ENCODE results near the gene RREB1. TPM values are rescaled to one million over a fixed set of nuclear protein-coding genes. Genes with fewer than 3 reads are reported as not detected.

RREB1 gene
- total and polyA plus RNA-seq, 2 donors, result 9.2 to 13.3 TPM

GRCh38 chr6:7235712-7236305 lies 128.0 kb downstream of the RREB1 start:
- DNase-seq (ENCODE audit: low read depth in 6 of 9, low spot score in 9 of 9), result no peak
- peak overlapping the region in 1 of 2 donors; percentile 20 for H3K27ac ChIP-seq (ENCODE audit: low read depth in 1 of 2, low read length in 1 of 2)
- peaks cover 4 to 17% of the 10 kb centered on the region in 2 donors for H3K4me1 ChIP-seq (ENCODE audit: control insufficient read depth in 2 of 2, insufficient read depth in 2 of 2, low read length in 2 of 2)
- H3K4me3 ChIP-seq (ENCODE audit: low read length in 2 of 2), result no peak overlapping the region
- 89% methylated on average over 9 of the region's 9 CpGs for WGBS
- no peaks in the 10 kb centered on the region for H3K9me3 ChIP-seq (ENCODE audit: control insufficient read depth in 2 of 2, insufficient read depth in 1 of 2, low read length in 1 of 2)
- H3K27me3 ChIP-seq (ENCODE audit: control insufficient read depth in 2 of 2, insufficient read depth in 1 of 2, low read length in 1 of 2), result no peaks in the 10 kb centered on the region
- H3K36me3 ChIP-seq (ENCODE audit: control insufficient read depth in 2 of 2, insufficient read depth in 2 of 2, low read length in 1 of 2), result peaks cover 29 to 53% of the 10 kb centered on the region in 2 donors

DNA sequence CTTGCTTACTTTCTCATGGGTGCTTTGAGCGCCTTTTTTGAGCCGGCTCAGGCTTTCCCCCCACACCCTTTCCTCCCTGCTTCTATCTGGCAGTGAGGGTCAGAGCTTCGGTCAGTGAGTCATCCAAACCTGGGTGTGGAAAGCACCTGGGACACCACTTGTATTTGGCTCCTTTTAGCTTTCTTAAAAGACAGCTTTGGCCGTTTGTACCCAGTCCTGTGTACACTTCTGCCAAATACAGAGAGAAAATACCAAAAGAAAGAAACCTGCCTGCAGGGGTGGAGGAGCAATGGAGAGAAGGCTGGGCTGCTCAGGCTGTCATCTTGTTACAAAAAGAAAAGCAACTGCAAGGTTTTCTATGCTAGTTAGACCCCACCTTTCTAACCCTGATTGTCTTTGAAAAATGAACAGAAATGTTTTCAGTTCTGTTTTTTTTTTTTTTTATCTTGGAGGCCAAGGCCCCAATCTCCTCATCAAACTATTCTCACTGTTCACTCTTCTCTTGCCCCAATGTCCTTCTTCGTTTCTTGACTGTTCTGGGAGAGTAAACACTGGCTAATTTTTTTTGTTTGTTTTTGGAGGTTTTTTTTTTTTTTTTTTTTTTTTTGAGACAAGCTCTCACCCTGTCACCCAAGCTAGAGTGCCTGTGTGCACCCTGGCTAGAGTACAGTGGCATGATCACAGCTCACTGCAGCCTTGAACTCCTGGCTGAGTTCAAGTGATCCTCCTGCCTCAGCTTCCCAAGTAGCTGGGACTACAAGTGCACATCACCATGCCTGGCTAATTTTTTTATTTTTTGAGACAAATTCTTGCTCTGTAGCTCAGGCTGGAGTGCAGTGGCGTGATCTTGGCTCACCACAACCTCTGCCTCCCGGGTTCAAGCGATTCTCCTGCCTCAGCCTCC lies 128.8 kb downstream of the RREB1 start:
- Histone ChIP-seq H3K27me3 (ENCODE audit: control insufficient read depth in 2 of 2, insufficient read depth in 1 of 2, low read length in 1 of 2) (no peaks in the 10 kb centered on the region), H3K36me3 (ENCODE audit: control insufficient read depth in 2 of 2, insufficient read depth in 2 of 2, low read length in 1 of 2) (peaks cover 25 to 51% of the 10 kb centered on the region in 2 donors), H3K4me3 (ENCODE audit: low read length in 2 of 2) (no peak overlapping the region), H3K4me1 (ENCODE audit: control insufficient read depth in 2 of 2, insufficient read depth in 2 of 2, low read length in 2 of 2) (peaks cover 4 to 17% of the 10 kb centered on the region in 2 donors), H3K9me3 (ENCODE audit: control insufficient read depth in 2 of 2, insufficient read depth in 1 of 2, low read length in 1 of 2) (no peaks in the 10 kb centered on the region), H3K27ac (ENCODE audit: low read depth in 1 of 2, low read length in 1 of 2) (peak overlapping the region in 1 of 2 donors; percentile 20)
- no peak for DNase-seq (ENCODE audit: low read depth in 6 of 9, low spot score in 9 of 9)
- 95% methylated on average over 8 of the region's 8 CpGs for WGBS

GRCh38 chr6:7237653-7238188 lies 130.0 kb downstream of the RREB1 start:
- Histone ChIP-seq H3K9me3 (ENCODE audit: control insufficient read depth in 2 of 2, insufficient read depth in 1 of 2, low read length in 1 of 2) (no peaks in the 10 kb centered on the region), H3K36me3 (ENCODE audit: control insufficient read depth in 2 of 2, insufficient read depth in 2 of 2, low read length in 1 of 2) (peaks cover 22 to 40% of the 10 kb centered on the region in 2 donors), H3K4me3 (ENCODE audit: low read length in 2 of 2) (no peak overlapping the region), H3K27me3 (ENCODE audit: control insufficient read depth in 2 of 2, insufficient read depth in 1 of 2, low read length in 1 of 2) (no peaks in the 10 kb centered on the region), H3K27ac (ENCODE audit: low read depth in 1 of 2, low read length in 1 of 2) (no peak overlapping the region), H3K4me1 (ENCODE audit: control insufficient read depth in 2 of 2, insufficient read depth in 2 of 2, low read length in 2 of 2) (peaks cover 4 to 20% of the 10 kb centered on the region in 2 donors)
- WGBS, result 95% methylated on average over 8 of the region's 8 CpGs
- DNase-seq (ENCODE audit: low read depth in 6 of 9, low spot score in 9 of 9), result no peak

DNA sequence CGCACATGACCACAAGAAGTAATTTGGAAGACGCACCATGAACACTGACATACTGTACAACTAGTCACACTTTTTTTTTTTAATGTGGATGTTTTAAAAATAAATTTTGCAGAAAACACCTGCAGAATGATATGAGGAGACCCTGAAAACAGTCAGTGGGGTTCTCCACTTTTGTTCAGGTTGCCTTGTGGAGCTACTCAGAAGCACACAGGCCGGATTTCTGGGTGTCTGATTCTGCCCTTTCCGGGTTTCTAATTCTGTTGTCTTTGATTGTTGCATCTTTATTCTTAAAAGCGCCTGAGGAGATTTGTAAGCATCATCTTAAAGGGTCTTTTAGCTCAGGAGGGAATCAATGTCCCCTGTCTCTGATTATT lies 130.8 kb downstream of the RREB1 start:
- H3K36me3 ChIP-seq (ENCODE audit: control insufficient read depth in 2 of 2, insufficient read depth in 2 of 2, low read length in 1 of 2), result peaks cover 21 to 39% of the 10 kb centered on the region in 2 donors
- peaks cover 4 to 28% of the 10 kb centered on the region in 2 donors for H3K4me1 ChIP-seq (ENCODE audit: control insufficient read depth in 2 of 2, insufficient read depth in 2 of 2, low read length in 2 of 2)
- 98% methylated on average over 5 of the region's 5 CpGs for WGBS
- no peak for DNase-seq (ENCODE audit: low read depth in 6 of 9, low spot score in 9 of 9)
- H3K9me3 ChIP-seq (ENCODE audit: control insufficient read depth in 2 of 2, insufficient read depth in 1 of 2, low read length in 1 of 2), result no peaks in the 10 kb centered on the region
- no peak overlapping the region for H3K4me3 ChIP-seq (ENCODE audit: low read length in 2 of 2)
- no peaks in the 10 kb centered on the region for H3K27me3 ChIP-seq (ENCODE audit: control insufficient read depth in 2 of 2, insufficient read depth in 1 of 2, low read length in 1 of 2)
- H3K27ac ChIP-seq (ENCODE audit: low read depth in 1 of 2, low read length in 1 of 2), result no peak overlapping the region

DNA sequence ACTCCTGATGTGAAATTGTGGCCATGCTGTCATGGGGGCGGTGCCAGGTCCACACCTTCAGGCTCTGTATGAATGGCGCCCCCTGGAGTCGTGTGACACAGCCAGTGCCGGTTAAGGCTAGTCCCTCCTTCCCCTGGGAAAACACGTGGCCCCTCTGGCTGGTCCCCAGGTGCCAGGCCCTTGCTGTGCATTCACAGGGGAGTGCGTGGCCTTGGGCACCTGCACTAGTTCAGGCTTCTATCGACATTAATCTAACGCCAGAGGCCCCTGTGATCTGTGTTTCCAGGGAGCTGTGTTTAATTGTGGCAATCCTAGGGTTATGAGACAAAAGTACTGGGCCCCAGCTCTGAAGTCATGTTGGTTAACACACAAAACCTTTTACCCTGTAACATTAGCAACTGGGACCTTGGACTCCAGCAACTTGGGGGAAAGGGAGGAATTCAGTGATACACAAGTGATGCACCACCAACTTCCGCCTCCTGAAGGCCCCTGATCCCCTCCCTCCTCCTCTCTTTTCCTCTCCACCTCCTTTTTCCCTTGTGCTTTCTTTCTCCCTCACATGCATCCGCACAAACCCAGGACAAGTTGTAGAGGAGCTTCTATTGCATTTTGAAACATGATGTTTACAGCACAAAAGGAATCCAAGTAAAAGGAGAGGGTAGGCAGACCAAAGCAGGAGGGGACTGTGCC lies 131.3 kb downstream of the RREB1 start:
- H3K36me3 ChIP-seq (ENCODE audit: control insufficient read depth in 2 of 2, insufficient read depth in 2 of 2, low read length in 1 of 2), result peaks cover 16 to 34% of the 10 kb centered on the region in 2 donors
- peak; percentile 44 to 88 (median 69) for DNase-seq (ENCODE audit: low read depth in 6 of 9, low spot score in 9 of 9)
- H3K27me3 ChIP-seq (ENCODE audit: control insufficient read depth in 2 of 2, insufficient read depth in 1 of 2, low read length in 1 of 2), result no peaks in the 10 kb centered on the region
- H3K4me3 ChIP-seq (ENCODE audit: low read length in 2 of 2), result no peak overlapping the region
- WGBS, result 32% methylated on average over 10 of the region's 10 CpGs
- no peaks in the 10 kb centered on the region for H3K9me3 ChIP-seq (ENCODE audit: control insufficient read depth in 2 of 2, insufficient read depth in 1 of 2, low read length in 1 of 2)
- peaks cover 4 to 29% of the 10 kb centered on the region in 2 donors for H3K4me1 ChIP-seq (ENCODE audit: control insufficient read depth in 2 of 2, insufficient read depth in 2 of 2, low read length in 2 of 2)
- no peak overlapping the region for H3K27ac ChIP-seq (ENCODE audit: low read depth in 1 of 2, low read length in 1 of 2)

DNA sequence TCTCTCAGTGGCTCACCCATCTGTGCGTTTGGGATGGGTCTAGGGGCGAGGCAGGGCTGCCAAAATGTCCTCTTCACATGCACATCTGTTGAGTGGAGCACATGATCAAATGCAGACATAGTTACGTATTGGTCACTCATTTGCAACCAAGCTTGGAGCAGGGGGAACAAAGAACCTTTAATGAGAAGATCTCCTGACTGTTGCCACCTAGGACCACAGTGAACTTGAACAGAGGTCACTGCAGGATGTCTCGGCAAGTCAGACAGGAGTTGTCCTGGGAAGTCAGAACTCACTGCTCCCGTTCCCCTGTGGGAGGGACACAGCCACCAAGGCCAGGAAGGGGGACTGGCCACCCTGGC lies 131.8 kb downstream of the RREB1 start:
- no peaks in the 10 kb centered on the region for H3K27me3 ChIP-seq (ENCODE audit: control insufficient read depth in 2 of 2, insufficient read depth in 1 of 2, low read length in 1 of 2)
- peaks cover 4 to 29% of the 10 kb centered on the region in 2 donors for H3K4me1 ChIP-seq (ENCODE audit: control insufficient read depth in 2 of 2, insufficient read depth in 2 of 2, low read length in 2 of 2)
- peaks cover 12 to 34% of the 10 kb centered on the region in 2 donors for H3K36me3 ChIP-seq (ENCODE audit: control insufficient read depth in 2 of 2, insufficient read depth in 2 of 2, low read length in 1 of 2)
- 95% methylated on average over 5 of the region's 5 CpGs for WGBS
- no peak for DNase-seq (ENCODE audit: low read depth in 6 of 9, low spot score in 9 of 9)
- no peak overlapping the region for H3K4me3 ChIP-seq (ENCODE audit: low read length in 2 of 2)
- no peaks in the 10 kb centered on the region for H3K9me3 ChIP-seq (ENCODE audit: control insufficient read depth in 2 of 2, insufficient read depth in 1 of 2, low read length in 1 of 2)
- no peak overlapping the region for H3K27ac ChIP-seq (ENCODE audit: low read depth in 1 of 2, low read length in 1 of 2)

DNA sequence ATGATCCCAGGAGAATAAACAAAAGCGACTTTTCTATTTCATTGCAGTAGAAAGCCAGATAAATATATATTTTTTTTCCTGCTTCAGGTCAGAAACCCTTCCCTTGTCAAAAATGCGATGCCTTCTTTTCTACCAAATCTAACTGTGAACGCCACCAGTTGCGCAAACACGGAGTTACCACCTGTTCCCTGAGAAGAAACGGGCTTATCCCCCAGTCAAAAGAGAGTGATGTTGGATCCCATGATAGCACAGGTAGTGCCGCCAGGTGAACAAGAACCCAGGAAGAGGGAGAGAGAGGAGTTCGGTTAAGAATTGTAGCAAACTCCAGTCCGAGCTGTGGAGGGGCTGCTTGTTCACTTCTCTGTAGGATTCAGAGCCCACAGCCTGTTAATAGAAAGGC lies 132.6 kb downstream of the RREB1 start:
- Histone ChIP-seq H3K27ac (ENCODE audit: low read depth in 1 of 2, low read length in 1 of 2) (no peak overlapping the region), H3K27me3 (ENCODE audit: control insufficient read depth in 2 of 2, insufficient read depth in 1 of 2, low read length in 1 of 2) (no peaks in the 10 kb centered on the region), H3K9me3 (ENCODE audit: control insufficient read depth in 2 of 2, insufficient read depth in 1 of 2, low read length in 1 of 2) (no peaks in the 10 kb centered on the region), H3K36me3 (ENCODE audit: control insufficient read depth in 2 of 2, insufficient read depth in 2 of 2, low read length in 1 of 2) (peaks cover 13 to 27% of the 10 kb centered on the region in 2 donors), H3K4me3 (ENCODE audit: low read length in 2 of 2) (no peak overlapping the region), H3K4me1 (ENCODE audit: control insufficient read depth in 2 of 2, insufficient read depth in 2 of 2, low read length in 2 of 2) (peaks cover 4 to 29% of the 10 kb centered on the region in 2 donors)
- WGBS, result 98% methylated on average over 9 of the region's 9 CpGs
- DNase-seq (ENCODE audit: low read depth in 6 of 9, low spot score in 9 of 9), result no peak

- H3K4me3 ChIP-seq (ENCODE audit: low read length in 2 of 2), result no peak overlapping the region
- WGBS, result 97% methylated on average over 10 of the region's 10 CpGs
- H3K4me1 ChIP-seq (ENCODE audit: control insufficient read depth in 2 of 2, insufficient read depth in 2 of 2, low read length in 2 of 2), result peaks cover 4 to 29% of the 10 kb centered on the region in 2 donors
- no peaks in the 10 kb centered on the region for H3K27me3 ChIP-seq (ENCODE audit: control insufficient read depth in 2 of 2, insufficient read depth in 1 of 2, low read length in 1 of 2)
- no peak overlapping the region for H3K27ac ChIP-seq (ENCODE audit: low read depth in 1 of 2, low read length in 1 of 2)
- DNase-seq (ENCODE audit: low read depth in 6 of 9, low spot score in 9 of 9), result no peak
- peaks cover 21 to 25% of the 10 kb centered on the region in 2 donors for H3K36me3 ChIP-seq (ENCODE audit: control insufficient read depth in 2 of 2, insufficient read depth in 2 of 2, low read length in 1 of 2)
- no peaks in the 10 kb centered on the region for H3K9me3 ChIP-seq (ENCODE audit: control insufficient read depth in 2 of 2, insufficient read depth in 1 of 2, low read length in 1 of 2)
These were observed 133.4 kb downstream of the RREB1 start for GRCh38 chr6:7241160-7241559.
